HepG2 (cell line): ENCODE data around the gene SNU13. TPM values are rescaled to one million over a fixed set of nuclear protein-coding genes. Genes with fewer than 3 reads are reported as not detected.
A peak's percentile ranks its signal among the peaks of the same experiment; 100 is the strongest.

Source experiments
- DZIP1 ChIP-seq: sonication (generic); formaldehyde crosslinking; IDR thresholded peaks from 2 replicates; pipeline ENCODE4 v1.5.0; 2020; ENCODE audit warnings: mild to moderate bottlenecking, missing genetic modification reagents
- KLF11 ChIP-seq: IDR thresholded peaks from 2 replicates; pipeline ENCODE4 v1.6.1; 2016; ENCODE audit warnings: missing compliant biosample characterization
- MIER3 ChIP-seq: IDR thresholded peaks from 2 replicates; pipeline ENCODE4 v1.6.1; 2016; ENCODE audit warnings: missing compliant biosample characterization, borderline replicate concordance
- NFIB ChIP-seq: sonication (generic); formaldehyde crosslinking; IDR thresholded peaks from 2 replicates; pipeline ENCODE4 v1.9.0; 2021; ENCODE audit warnings: missing genetic modification reagents, mild to moderate bottlenecking, borderline replicate concordance
- POLR2AphosphoS2 ChIP-seq: IDR thresholded peaks from 2 replicates; pipeline ENCODE4 v1.6.1; 2011; ENCODE audit warnings: low read depth, low read length, improper control_type of control experiment
- SATB2 ChIP-seq: sonication (generic); formaldehyde crosslinking; IDR thresholded peaks from 2 replicates; pipeline ENCODE4 v1.5.0; 2020; ENCODE audit warnings: missing genetic modification reagents
- STAT5B ChIP-seq: sonication (generic); formaldehyde crosslinking; IDR thresholded peaks from 2 replicates; pipeline ENCODE4 v1.4.0; 2020; ENCODE audit warnings: missing genetic modification reagents
- TMF1 ChIP-seq: sonication (generic); formaldehyde crosslinking; IDR thresholded peaks from 2 replicates; pipeline ENCODE4 v1.8.1; 2022; ENCODE audit warnings: low read depth, missing genetic modification reagents
- TRAFD1 ChIP-seq: sonication (generic); formaldehyde crosslinking; IDR thresholded peaks from 2 replicates; pipeline ENCODE4 v1.5.1; 2020; ENCODE audit warnings: missing genetic modification reagents, mild to moderate bottlenecking, borderline replicate concordance
- ZBTB4 ChIP-seq: sonication (generic); formaldehyde crosslinking; IDR thresholded peaks from 2 replicates; pipeline ENCODE4 v1.4.0; 2020; ENCODE audit warnings: missing genetic modification reagents, mild to moderate bottlenecking, borderline replicate concordance
- ZNF138 ChIP-seq: sonication (generic); formaldehyde crosslinking; IDR thresholded peaks from 2 replicates; pipeline ENCODE4 v1.5.0; 2020; ENCODE audit warnings: mild to moderate bottlenecking, low read depth, missing genetic modification reagents
- polyA plus RNA-seq, 8 experiments: library from polyadenylated mRNA; depleted of rRNA in 3 of 8; stranded (reverse) in 7 of 8; unstranded in 1 of 8; fragments of >200 nt; fragmentation: Illumina TruSeq in 4 of 8; extraction: Trizol in 4 of 8; gene quantifications; 2 replicates each; pipeline versions ENCODE4 v1.2.1 to v1.2.3, GENCODE V29; 2011 to 2016; ENCODE audit warnings: low read depth in 4 of 8, missing spikeins in 1 of 8, mixed read lengths in 1 of 8; ENCODE audit not compliant: insufficient read depth in 1 of 8
- total RNA-seq, 5 experiments: library from RNA; depleted of rRNA; stranded (reverse); fragments of >200 nt; fragmentation: Illumina TruSeq; extraction: Trizol; gene quantifications; 2 replicates each; pipeline ENCODE4 v1.2.3, GENCODE V29; 2016; ENCODE audit warnings: low read depth in 1 of 5
- TF ChIP-seq, protein P1 (sequence below): sonication (generic); formaldehyde crosslinking; IDR thresholded peaks from 2 replicates; pipeline ENCODE4 v1.5.1; 2020; ENCODE audit warnings: mild to moderate bottlenecking, moderate library complexity, missing genetic modification reagents
- TF ChIP-seq, protein P2 (sequence below): IDR thresholded peaks from 2 replicates; pipeline ENCODE4 v1.6.1; 2016; ENCODE audit warnings: missing compliant biosample characterization, missing genetic modification reagents, borderline replicate concordance
- TF ChIP-seq, protein P3 (sequence below): sonication (generic); formaldehyde crosslinking; IDR thresholded peaks from 2 replicates; pipeline ENCODE4 v1.8.1; 2023; ENCODE audit warnings: mild to moderate bottlenecking, moderate library complexity, missing genetic modification reagents

SNU13 gene
- total and polyA plus RNA-seq, 2 of the 13 experiments (the other 11 are each of a cell fraction or from before 2014, with no cell fraction given), result 203 to 287 TPM

- TF ChIP-seq POLR2AphosphoS2 (no peak), ZBTB4 (no peak), KLF11 (CRISPR knock-in tag) (peak; percentile 80; the same call in 1 of the 2 replicates), MIER3 (CRISPR knock-in tag) (peak; percentile 47; the same call in 1 of the 2 replicates), NFIB (CRISPR knock-in tag) (no peak), STAT5B (CRISPR knock-in tag) (no peak), DZIP1 (CRISPR knock-in tag) (no peak), TMF1 (CRISPR knock-in tag) (no peak), TRAFD1 (CRISPR knock-in tag) (no peak), ZNF138 (no peak), SATB2 (CRISPR knock-in tag) (no peak)
- TF ChIP-seq, protein P1, sequence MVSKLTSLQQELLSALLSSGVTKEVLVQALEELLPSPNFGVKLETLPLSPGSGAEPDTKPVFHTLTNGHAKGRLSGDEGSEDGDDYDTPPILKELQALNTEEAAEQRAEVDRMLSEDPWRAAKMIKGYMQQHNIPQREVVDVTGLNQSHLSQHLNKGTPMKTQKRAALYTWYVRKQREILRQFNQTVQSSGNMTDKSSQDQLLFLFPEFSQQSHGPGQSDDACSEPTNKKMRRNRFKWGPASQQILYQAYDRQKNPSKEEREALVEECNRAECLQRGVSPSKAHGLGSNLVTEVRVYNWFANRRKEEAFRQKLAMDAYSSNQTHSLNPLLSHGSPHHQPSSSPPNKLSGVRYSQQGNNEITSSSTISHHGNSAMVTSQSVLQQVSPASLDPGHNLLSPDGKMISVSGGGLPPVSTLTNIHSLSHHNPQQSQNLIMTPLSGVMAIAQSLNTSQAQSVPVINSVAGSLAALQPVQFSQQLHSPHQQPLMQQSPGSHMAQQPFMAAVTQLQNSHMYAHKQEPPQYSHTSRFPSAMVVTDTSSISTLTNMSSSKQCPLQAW (CRISPR knock-in tag), result peak; percentile 75
- TF ChIP-seq, protein P2, sequence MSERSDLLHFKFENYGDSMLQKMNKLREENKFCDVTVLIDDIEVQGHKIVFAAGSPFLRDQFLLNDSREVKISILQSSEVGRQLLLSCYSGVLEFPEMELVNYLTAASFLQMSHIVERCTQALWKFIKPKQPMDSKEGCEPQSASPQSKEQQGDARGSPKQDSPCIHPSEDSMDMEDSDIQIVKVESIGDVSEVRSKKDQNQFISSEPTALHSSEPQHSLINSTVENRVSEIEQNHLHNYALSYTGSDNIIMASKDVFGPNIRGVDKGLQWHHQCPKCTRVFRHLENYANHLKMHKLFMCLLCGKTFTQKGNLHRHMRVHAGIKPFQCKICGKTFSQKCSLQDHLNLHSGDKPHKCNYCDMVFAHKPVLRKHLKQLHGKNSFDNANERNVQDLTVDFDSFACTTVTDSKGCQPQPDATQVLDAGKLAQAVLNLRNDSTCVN, result no peak; the same call in 1 of the 2 replicates
- TF ChIP-seq, protein P3, sequence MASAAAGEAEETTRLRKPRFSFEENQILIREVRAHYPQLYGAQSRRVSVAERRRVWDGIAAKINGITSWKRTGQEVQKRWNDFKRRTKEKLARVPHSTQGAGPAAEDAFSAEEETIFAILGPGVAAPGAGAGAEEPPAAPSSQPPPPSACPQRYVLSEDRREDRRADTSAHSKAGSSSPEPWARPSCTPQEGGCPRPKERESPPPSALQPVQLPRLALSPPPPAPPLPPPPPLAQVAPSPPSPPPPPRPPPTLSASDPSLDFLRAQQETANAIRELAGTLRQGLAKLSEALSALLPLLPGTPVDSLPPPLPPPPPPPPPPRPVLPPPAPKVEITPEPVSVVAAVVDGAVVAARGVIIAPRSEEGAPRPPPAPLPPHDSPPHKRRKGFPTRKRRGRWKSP (CRISPR knock-in tag), result no peak
Measured at GRCh38 chr22:41697126-41697775, 8.6 kb upstream of the SNU13 start (continued).
